Vagina (tissue), 2 donors: ENCODE results near the gene NEURL3. TPM values are rescaled to one million over a fixed set of nuclear protein-coding genes. Genes with fewer than 3 reads are reported as not detected.

ENCODE experiments used
- DNase-seq, 2 donors: peaks; one replicate each; pipeline ENCODE4 v3.0.0-alpha.2; 2017; ENCODE audit errors: extremely low spot score in 2 of 2
- H3K27ac ChIP-seq: fragments of 200-600 bp; sonication (generic); one replicate; pipeline ENCODE4 v1.5.1; 2019
- H3K27me3 ChIP-seq: fragments of 200-600 bp; sonication (generic); one replicate; pipeline ENCODE4 v1.5.1; 2019
- H3K36me3 ChIP-seq, 2 donors: fragments of 200-600 bp; sonication (generic); one replicate each; pipeline ENCODE4 v1.5.1; 2017 to 2019
- H3K4me1 ChIP-seq: fragments of 200-600 bp; sonication (generic); one replicate; pipeline ENCODE4 v1.5.1; 2019
- H3K4me3 ChIP-seq, 2 donors: fragments of 200-600 bp; sonication (generic); 1 replicate in 1 of 2; 2 replicates in 1 of 2; pipeline ENCODE4 v1.5.1; 2016 to 2019
- H3K9me3 ChIP-seq: fragments of 200-600 bp; sonication (generic); one replicate; pipeline ENCODE4 v1.5.1; 2019
- CTCF ChIP-seq, 3 experiments: fragments of 450-650 bp in 2 of 3; fragments of 200-600 bp in 1 of 3; sonication (generic) in 1 of 3; IDR thresholded peaks; one replicate each; pipeline ENCODE4 v1.5.1; 2017 to 2019; ENCODE audit warnings: antibody characterized with exemption in 3 of 3, mild to moderate bottlenecking in 2 of 3, moderate library complexity in 2 of 3
- POLR2A ChIP-seq, 2 donors: fragments of 450-650 bp; IDR thresholded peaks; one replicate each; pipeline ENCODE4 v1.6.1; 2017; ENCODE audit warnings: antibody characterized with exemption in 2 of 2, mild to moderate bottlenecking in 2 of 2, moderate library complexity in 2 of 2
- POLR2AphosphoS5 ChIP-seq, 2 donors: sonication (generic); formaldehyde crosslinking; IDR thresholded peaks; one replicate each; pipeline ENCODE4 v1.9.0; 2017; ENCODE audit warnings: antibody characterized with exemption in 2 of 2, mild to moderate bottlenecking in 2 of 2, low read depth in 1 of 2; ENCODE audit not compliant: insufficient read depth in 1 of 2
- intact Hi-C: fragments of 100-400 bp; cut with DNase I; formaldehyde crosslinking; loops from one replicate; pipeline ENCODE4 v1.15.1; 2023
- total RNA-seq: library from RNA; depleted of rRNA; stranded (reverse); fragments of >200 nt; gene quantifications from one replicate; pipeline ENCODE4 v1.2.3, GENCODE V29; 2016

The NEURL3 gene
- total RNA-seq, 1 donor from 2014 or later, result 2.5 TPM

- no peak for TF ChIP-seq POLR2A (IDR thresholded peaks at IDR 0.05)
- TF ChIP-seq POLR2AphosphoS5 (IDR thresholded peaks at IDR 0.05; ENCODE audit: insufficient read depth in 1 of 2, low read depth in 1 of 2), result no peak
- TF ChIP-seq CTCF (IDR thresholded peaks at IDR 0.05), result no peak
Measured at GRCh38 chr2:96532641-96533291, 27.6 kb upstream of the NEURL3 start.

GRCh38 chr2:96531872-96532505 lies 26.8 kb upstream of the NEURL3 start:
- peak in 1 of 2 donors; percentile 98 for DNase-seq
- TF ChIP-seq POLR2A (IDR thresholded peaks at IDR 0.05) (peak in 1 of 2 donors; percentile 68), POLR2AphosphoS5 (IDR thresholded peaks at IDR 0.05; ENCODE audit: insufficient read depth in 1 of 2, low read depth in 1 of 2) (peak; percentile 95 to 99), CTCF (IDR thresholded peaks at IDR 0.05) (no peak)
- Histone ChIP-seq H3K4me1 (peaks cover 92% of the 10 kb centered on the region), H3K36me3 (no peaks in the 10 kb centered on the region), H3K4me3 (peak overlapping the region; percentile 15 to 32), H3K27ac (peak overlapping the region; percentile 98), H3K27me3 (no peaks in the 10 kb centered on the region), H3K9me3 (no peaks in the 10 kb centered on the region)
- intact Hi-C loops, result loop anchor here (10.0 kb wide), 1 partner anchor 103 kb away; the partner anchor contains the start of gene KANSL3

More at GRCh38 chr2:96532641-96533291, 27.6 kb upstream of the NEURL3 start:
- peak overlapping the region; percentile 98 for H3K27ac ChIP-seq
- H3K9me3 ChIP-seq, result no peaks in the 10 kb centered on the region
- no peak overlapping the region for H3K4me3 ChIP-seq
- no peaks in the 10 kb centered on the region for H3K27me3 ChIP-seq
- no peak for DNase-seq
- intact Hi-C loops, result loop anchor here (10.0 kb wide), 1 partner anchor 102 kb away; the partner anchor contains the start of gene KANSL3
- no peaks in the 10 kb centered on the region for H3K36me3 ChIP-seq
- H3K4me1 ChIP-seq, result peaks cover 90% of the 10 kb centered on the region

- Histone ChIP-seq H3K4me1 (peaks cover 98% of the 10 kb centered on the region), H3K27ac (peak overlapping the region; percentile 98), H3K4me3 (peak overlapping the region; percentile 15 to 32), H3K36me3 (no peaks in the 10 kb centered on the region), H3K9me3 (no peaks in the 10 kb centered on the region), H3K27me3 (no peaks in the 10 kb centered on the region)
- DNase-seq, result no peak
- TF ChIP-seq POLR2A (IDR thresholded peaks at IDR 0.05) (no peak), POLR2AphosphoS5 (IDR thresholded peaks at IDR 0.05; ENCODE audit: insufficient read depth in 1 of 2, low read depth in 1 of 2) (no peak), CTCF (IDR thresholded peaks at IDR 0.05) (no peak)
- intact Hi-C loops, result loop anchor here (10.0 kb wide), 1 partner anchor 103 kb away; the partner anchor contains the start of gene KANSL3
Measured at GRCh38 chr2:96531366-96531765, 26.2 kb upstream of the NEURL3 start.

GRCh38 chr2:96530474-96531357 lies 25.6 kb upstream of the NEURL3 start:
- Histone ChIP-seq H3K27ac (peak overlapping the region; percentile 98), H3K4me3 (no peak overlapping the region), H3K36me3 (no peaks in the 10 kb centered on the region), H3K4me1 (peaks cover 93% of the 10 kb centered on the region), H3K9me3 (no peaks in the 10 kb centered on the region), H3K27me3 (no peaks in the 10 kb centered on the region)
- TF ChIP-seq POLR2A (IDR thresholded peaks at IDR 0.05), result no peak
- DNase-seq, result no peak
- intact Hi-C loops, result loop anchor here (10.0 kb wide), 1 partner anchor 104 kb away; the partner anchor contains the start of gene KANSL3

GRCh38 chr2:96530144-96530430 lies 24.9 kb upstream of the NEURL3 start:
- Histone ChIP-seq H3K27ac (peak overlapping the region; percentile 98), H3K4me1 (peaks cover 87% of the 10 kb centered on the region)
- intact Hi-C loops, result loop anchor here (10.0 kb wide), 1 partner anchor 105 kb away; the partner anchor contains the start of gene KANSL3

More at GRCh38 chr2:96530144-96530430, 24.9 kb upstream of the NEURL3 start:
- no peak for DNase-seq
- Histone ChIP-seq H3K36me3 (no peaks in the 10 kb centered on the region), H3K27me3 (no peaks in the 10 kb centered on the region), H3K4me3 (no peak overlapping the region), H3K9me3 (no peaks in the 10 kb centered on the region)
- TF ChIP-seq CTCF (IDR thresholded peaks at IDR 0.05) (no peak), POLR2AphosphoS5 (IDR thresholded peaks at IDR 0.05; ENCODE audit: insufficient read depth in 1 of 2, low read depth in 1 of 2) (no peak), POLR2A (IDR thresholded peaks at IDR 0.05) (no peak)
